ENCODE measurements around the gene NDST3. TPM values are rescaled to one million over a fixed set of nuclear protein-coding genes. Genes with fewer than 3 reads are reported as not detected.

Gene NDST3
- total RNA-seq, 1 experiment from 2014 or later, result not detected

DNA sequence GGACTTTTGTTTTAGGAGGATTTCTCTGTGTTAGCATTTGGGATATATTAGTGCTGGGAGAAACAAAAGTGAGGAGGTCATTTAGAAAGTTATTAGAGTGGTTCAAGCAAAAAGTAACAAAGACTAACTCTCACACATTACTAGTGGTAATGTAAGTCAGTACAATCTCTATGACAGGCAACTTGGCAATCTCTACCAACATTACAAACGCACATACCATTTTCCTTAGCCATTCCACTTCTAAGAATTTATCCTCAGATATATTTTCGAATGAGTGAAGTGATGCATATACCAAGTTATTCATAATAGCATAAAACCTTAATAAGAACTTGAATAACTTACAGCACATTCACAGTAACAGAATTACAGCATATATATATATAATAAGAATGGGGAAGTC, 172.3 kb downstream of the NDST3 start:
- ATAC-seq, result no peak
- Histone ChIP-seq H3K4me3 (ENCODE audit: low read depth in 2 of 2, low read length in 2 of 2) (no peak overlapping the region), H3K27ac (ENCODE audit: low read length) (no peak overlapping the region), H3K27me3 (ENCODE audit: control insufficient read depth, insufficient read depth, low read length) (no peaks in the 10 kb centered on the region), H3K4me1 (ENCODE audit: control insufficient read depth, insufficient read depth, low read length) (no peaks in the 10 kb centered on the region), H3K9me3 (ENCODE audit: control insufficient read depth, insufficient read depth, low read depth, low read length) (no peaks in the 10 kb centered on the region), H3K36me3 (ENCODE audit: control insufficient read depth, insufficient read depth, low read length) (no peaks in the 10 kb centered on the region)
- POLR2A ChIA-PET, result no interaction called here
- intact Hi-C loops (cut with micrococcal nuclease; ENCODE audit: unreplicated experiment), result no loop called here
- in situ Hi-C loops (cut with HindIII; ENCODE audit: low pct_unique_long_range_greater_than_20kb, low sequenced_read_pairs), result no loop called here
- TF ChIP-seq TCF7L2 (IDR thresholded peaks at IDR 0.05; ENCODE audit: low read depth, low read length) (no peak), POLR2AphosphoS5 (IDR thresholded peaks at IDR 0.05; ENCODE audit: low read depth, low read length) (no peak), SIN3A (IDR thresholded peaks at IDR 0.05; ENCODE audit: borderline replicate concordance, insufficient read depth, low read depth, low read length) (no peak)
- TF ChIP-seq, protein P1, sequence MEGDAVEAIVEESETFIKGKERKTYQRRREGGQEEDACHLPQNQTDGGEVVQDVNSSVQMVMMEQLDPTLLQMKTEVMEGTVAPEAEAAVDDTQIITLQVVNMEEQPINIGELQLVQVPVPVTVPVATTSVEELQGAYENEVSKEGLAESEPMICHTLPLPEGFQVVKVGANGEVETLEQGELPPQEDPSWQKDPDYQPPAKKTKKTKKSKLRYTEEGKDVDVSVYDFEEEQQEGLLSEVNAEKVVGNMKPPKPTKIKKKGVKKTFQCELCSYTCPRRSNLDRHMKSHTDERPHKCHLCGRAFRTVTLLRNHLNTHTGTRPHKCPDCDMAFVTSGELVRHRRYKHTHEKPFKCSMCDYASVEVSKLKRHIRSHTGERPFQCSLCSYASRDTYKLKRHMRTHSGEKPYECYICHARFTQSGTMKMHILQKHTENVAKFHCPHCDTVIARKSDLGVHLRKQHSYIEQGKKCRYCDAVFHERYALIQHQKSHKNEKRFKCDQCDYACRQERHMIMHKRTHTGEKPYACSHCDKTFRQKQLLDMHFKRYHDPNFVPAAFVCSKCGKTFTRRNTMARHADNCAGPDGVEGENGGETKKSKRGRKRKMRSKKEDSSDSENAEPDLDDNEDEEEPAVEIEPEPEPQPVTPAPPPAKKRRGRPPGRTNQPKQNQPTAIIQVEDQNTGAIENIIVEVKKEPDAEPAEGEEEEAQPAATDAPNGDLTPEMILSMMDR (IDR thresholded peaks at IDR 0.05), result no peak
- TF ChIP-seq, protein P2, sequence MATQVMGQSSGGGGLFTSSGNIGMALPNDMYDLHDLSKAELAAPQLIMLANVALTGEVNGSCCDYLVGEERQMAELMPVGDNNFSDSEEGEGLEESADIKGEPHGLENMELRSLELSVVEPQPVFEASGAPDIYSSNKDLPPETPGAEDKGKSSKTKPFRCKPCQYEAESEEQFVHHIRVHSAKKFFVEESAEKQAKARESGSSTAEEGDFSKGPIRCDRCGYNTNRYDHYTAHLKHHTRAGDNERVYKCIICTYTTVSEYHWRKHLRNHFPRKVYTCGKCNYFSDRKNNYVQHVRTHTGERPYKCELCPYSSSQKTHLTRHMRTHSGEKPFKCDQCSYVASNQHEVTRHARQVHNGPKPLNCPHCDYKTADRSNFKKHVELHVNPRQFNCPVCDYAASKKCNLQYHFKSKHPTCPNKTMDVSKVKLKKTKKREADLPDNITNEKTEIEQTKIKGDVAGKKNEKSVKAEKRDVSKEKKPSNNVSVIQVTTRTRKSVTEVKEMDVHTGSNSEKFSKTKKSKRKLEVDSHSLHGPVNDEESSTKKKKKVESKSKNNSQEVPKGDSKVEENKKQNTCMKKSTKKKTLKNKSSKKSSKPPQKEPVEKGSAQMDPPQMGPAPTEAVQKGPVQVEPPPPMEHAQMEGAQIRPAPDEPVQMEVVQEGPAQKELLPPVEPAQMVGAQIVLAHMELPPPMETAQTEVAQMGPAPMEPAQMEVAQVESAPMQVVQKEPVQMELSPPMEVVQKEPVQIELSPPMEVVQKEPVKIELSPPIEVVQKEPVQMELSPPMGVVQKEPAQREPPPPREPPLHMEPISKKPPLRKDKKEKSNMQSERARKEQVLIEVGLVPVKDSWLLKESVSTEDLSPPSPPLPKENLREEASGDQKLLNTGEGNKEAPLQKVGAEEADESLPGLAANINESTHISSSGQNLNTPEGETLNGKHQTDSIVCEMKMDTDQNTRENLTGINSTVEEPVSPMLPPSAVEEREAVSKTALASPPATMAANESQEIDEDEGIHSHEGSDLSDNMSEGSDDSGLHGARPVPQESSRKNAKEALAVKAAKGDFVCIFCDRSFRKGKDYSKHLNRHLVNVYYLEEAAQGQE (IDR thresholded peaks at IDR 0.05; ENCODE audit: insufficient read depth in 1 of 2, low read depth in 2 of 2, low read length in 1 of 2), result no peak
- BruUV-seq (replicated peaks), result no TSS peak
- CTCF ChIA-PET, result no interaction called here
- DNase-seq (ENCODE audit: low read depth, low spot score), result no peak

DNA sequence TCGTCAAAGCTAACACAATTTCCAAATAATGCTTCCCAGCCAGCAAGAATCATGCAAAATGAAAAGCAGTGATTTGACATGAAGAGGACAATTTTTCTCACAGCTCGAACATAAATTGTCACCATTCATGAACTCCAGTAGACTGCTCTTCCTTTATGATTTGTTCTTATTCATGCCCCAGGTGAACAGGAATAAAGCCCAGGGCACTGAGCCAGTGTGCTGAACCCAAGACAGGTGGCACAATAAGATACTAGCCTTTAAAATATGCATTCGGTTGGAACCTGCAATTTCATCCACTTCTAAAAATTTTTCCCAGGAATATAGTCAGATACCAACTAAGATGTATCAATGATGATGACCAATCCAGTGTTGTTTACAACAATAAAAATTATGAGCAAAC, 178.8 kb downstream of the NDST3 start:
- in situ Hi-C loops (cut with HindIII; ENCODE audit: low pct_unique_long_range_greater_than_20kb, low sequenced_read_pairs), result no loop called here
- CTCF ChIA-PET, result no interaction called here
- no TSS peak for BruUV-seq (replicated peaks)

More for the DNA sequence above, 178.8 kb downstream of the NDST3 start:
- ATAC-seq (no peak), DNase-seq (ENCODE audit: low read depth, low spot score) (no peak)
- POLR2A ChIA-PET, result no interaction called here
- H3K4me1 ChIP-seq (ENCODE audit: control insufficient read depth, insufficient read depth, low read length), result no peaks in the 10 kb centered on the region
- intact Hi-C loops (cut with micrococcal nuclease; ENCODE audit: unreplicated experiment), result no loop called here
- no peak overlapping the region for H3K27ac ChIP-seq (ENCODE audit: low read length)
- H3K36me3 ChIP-seq (ENCODE audit: control insufficient read depth, insufficient read depth, low read length), result no peaks in the 10 kb centered on the region
- H3K9me3 ChIP-seq (ENCODE audit: control insufficient read depth, insufficient read depth, low read depth, low read length), result no peaks in the 10 kb centered on the region
- no peak overlapping the region for H3K4me3 ChIP-seq (ENCODE audit: low read depth in 2 of 2, low read length in 2 of 2)
- no peaks in the 10 kb centered on the region for H3K27me3 ChIP-seq (ENCODE audit: control insufficient read depth, insufficient read depth, low read length)
- TF ChIP-seq, protein P1 (IDR thresholded peaks at IDR 0.05), result no peak
- no peak for TF ChIP-seq TCF7L2 (IDR thresholded peaks at IDR 0.05; ENCODE audit: low read depth, low read length)
- TF ChIP-seq POLR2AphosphoS5 (IDR thresholded peaks at IDR 0.05; ENCODE audit: low read depth, low read length), result no peak
- TF ChIP-seq SIN3A (IDR thresholded peaks at IDR 0.05; ENCODE audit: borderline replicate concordance, insufficient read depth, low read depth, low read length), result no peak
- TF ChIP-seq, protein P2 (IDR thresholded peaks at IDR 0.05; ENCODE audit: insufficient read depth in 1 of 2, low read depth in 2 of 2, low read length in 1 of 2), result no peak

All from Panc1 (cell line).